Thymus (tissue), 11 donors: Measurements from ENCODE around the gene CACNA1G. TPM values are rescaled to one million over a fixed set of nuclear protein-coding genes. Genes with fewer than 3 reads are reported as not detected.

Source experiments
- DNase-seq, 9 donors: peaks; one replicate each; pipeline ENCODE4 v3.0.0-alpha.2; 2013; ENCODE audit warnings: low spot score in 9 of 9, low read depth in 6 of 9, missing footprints in 1 of 9
- H3K27ac ChIP-seq, 2 donors: one replicate each; pipeline ENCODE4 v1.5.1; 2013; ENCODE audit warnings: control low read depth in 1 of 2, low read depth in 1 of 2, low read length in 1 of 2, mild to moderate bottlenecking in 1 of 2, moderate library complexity in 1 of 2
- H3K27me3 ChIP-seq, 2 donors: one replicate each; pipeline ENCODE4 v1.5.1; 2013; ENCODE audit warnings: low read length in 1 of 2; ENCODE audit not compliant: control insufficient read depth in 2 of 2, insufficient read depth in 1 of 2
- H3K36me3 ChIP-seq, 2 donors: one replicate each; pipeline ENCODE4 v1.5.1; 2013; ENCODE audit warnings: low read length in 1 of 2, mild to moderate bottlenecking in 1 of 2, moderate library complexity in 1 of 2; ENCODE audit not compliant: control insufficient read depth in 2 of 2, insufficient read depth in 2 of 2
- H3K4me1 ChIP-seq, 2 donors: one replicate each; pipeline ENCODE4 v1.5.1; 2013; ENCODE audit warnings: low read length in 2 of 2; ENCODE audit not compliant: control insufficient read depth in 2 of 2, insufficient read depth in 2 of 2
- H3K4me3 ChIP-seq, 2 donors: one replicate each; pipeline ENCODE4 v1.5.1; 2013; ENCODE audit warnings: low read length in 2 of 2, control low read depth in 1 of 2, mild to moderate bottlenecking in 1 of 2
- H3K9me3 ChIP-seq, 2 donors: one replicate each; pipeline ENCODE4 v1.5.1; 2013; ENCODE audit warnings: low read length in 1 of 2, mild to moderate bottlenecking in 1 of 2; ENCODE audit not compliant: control insufficient read depth in 2 of 2, insufficient read depth in 1 of 2
- WGBS: extraction: QIAGEN DNeasy Blood & Tissue Kit; methylation state at CpG from one replicate; pipeline ENCODE4 v1.1.7; 2013; 5-methylcytosine and 5-hydroxymethylcytosine counted together
- polyA plus RNA-seq: library from polyadenylated mRNA; stranded (reverse); fragments of 200-250 nt; gene quantifications from one replicate; pipeline ENCODE4 v1.2.3, GENCODE V29; 2013
- total RNA-seq: library from RNA; stranded (reverse); fragments of 120-200 nt; gene quantifications from one replicate; pipeline ENCODE4 v1.2.4, GENCODE V29; 2013
- donor health status: healthy.

Gene CACNA1G
- total and polyA plus RNA-seq, 2 donors, result 0.27 to 0.38 TPM

- Histone ChIP-seq H3K4me1 (peaks cover 0 to 4% of the 10 kb centered on the region in 2 donors), H3K27me3 (peaks cover 0 to 24% of the 10 kb centered on the region in 2 donors), H3K36me3 (no peaks in the 10 kb centered on the region), H3K27ac (no peak overlapping the region), H3K9me3 (no peaks in the 10 kb centered on the region), H3K4me3 (no peak overlapping the region)
- no peak for DNase-seq
- 93% methylated on average over 9 of the region's 9 CpGs for WGBS
These were observed 26.1 kb downstream of the CACNA1G start for GRCh38 chr17:50586421-50587247.

GRCh38 chr17:50587571-50587970 is 27.1 kb downstream of the CACNA1G start:
- H3K27ac ChIP-seq, result no peak overlapping the region
- no peak for DNase-seq
- WGBS, result 98% methylated on average over 9 of the region's 9 CpGs

GRCh38 chr17:50588391-50589049 is 28.0 kb downstream of the CACNA1G start:
- WGBS, result 93% methylated on average over 18 of the region's 18 CpGs
- Histone ChIP-seq H3K36me3 (no peaks in the 10 kb centered on the region), H3K27me3 (peaks cover 0 to 27% of the 10 kb centered on the region in 2 donors), H3K27ac (no peak overlapping the region), H3K4me3 (no peak overlapping the region), H3K9me3 (no peaks in the 10 kb centered on the region), H3K4me1 (peaks cover 0 to 4% of the 10 kb centered on the region in 2 donors)
- DNase-seq, result no peak

More at GRCh38 chr17:50587571-50587970, 27.1 kb downstream of the CACNA1G start:
- H3K4me3 ChIP-seq, result no peak overlapping the region
- H3K27me3 ChIP-seq, result peaks cover 0 to 24% of the 10 kb centered on the region in 2 donors
- no peaks in the 10 kb centered on the region for H3K9me3 ChIP-seq
- H3K4me1 ChIP-seq, result peaks cover 0 to 4% of the 10 kb centered on the region in 2 donors
- no peaks in the 10 kb centered on the region for H3K36me3 ChIP-seq

- H3K4me3 ChIP-seq, result no peak overlapping the region
- H3K9me3 ChIP-seq, result no peaks in the 10 kb centered on the region
- DNase-seq, result no peak
- no peak overlapping the region for H3K27ac ChIP-seq
- WGBS, result 81% methylated on average over 10 of the region's 10 CpGs
- no peaks in the 10 kb centered on the region for H3K36me3 ChIP-seq
- peaks cover 0 to 4% of the 10 kb centered on the region in 2 donors for H3K4me1 ChIP-seq
- peaks cover 0 to 29% of the 10 kb centered on the region in 2 donors for H3K27me3 ChIP-seq
These were observed 28.7 kb downstream of the CACNA1G start for GRCh38 chr17:50589095-50589705.

GRCh38 chr17:50590946-50591737 is 30.6 kb downstream of the CACNA1G start:
- H3K9me3 ChIP-seq, result no peaks in the 10 kb centered on the region
- peaks cover 0 to 4% of the 10 kb centered on the region in 2 donors for H3K4me1 ChIP-seq
- 96% methylated on average over 24 of the region's 24 CpGs for WGBS
- no peaks in the 10 kb centered on the region for H3K36me3 ChIP-seq
- no peak overlapping the region for H3K27ac ChIP-seq
- H3K4me3 ChIP-seq, result no peak overlapping the region
- peaks cover 0 to 26% of the 10 kb centered on the region in 2 donors for H3K27me3 ChIP-seq
- no peak for DNase-seq

GRCh38 chr17:50593321-50593720 is 32.8 kb downstream of the CACNA1G start:
- no peaks in the 10 kb centered on the region for H3K36me3 ChIP-seq
- H3K4me3 ChIP-seq, result no peak overlapping the region
- no peak for DNase-seq
- no peaks in the 10 kb centered on the region for H3K9me3 ChIP-seq
- 76% methylated on average over 10 of the region's 10 CpGs for WGBS
- H3K27ac ChIP-seq, result no peak overlapping the region
- H3K4me1 ChIP-seq, result peaks cover 0 to 4% of the 10 kb centered on the region in 2 donors
- peaks cover 0 to 22% of the 10 kb centered on the region in 2 donors for H3K27me3 ChIP-seq

- Histone ChIP-seq H3K27ac (no peak overlapping the region), H3K4me1 (no peaks in the 10 kb centered on the region), H3K4me3 (no peak overlapping the region), H3K9me3 (no peaks in the 10 kb centered on the region), H3K27me3 (peaks cover 0 to 20% of the 10 kb centered on the region in 2 donors), H3K36me3 (no peaks in the 10 kb centered on the region)
- DNase-seq, result no peak
- WGBS, result 90% methylated on average over 11 of the region's 11 CpGs
These were observed 33.8 kb downstream of the CACNA1G start for GRCh38 chr17:50594128-50594823.

- Histone ChIP-seq H3K4me1 (no peaks in the 10 kb centered on the region), H3K36me3 (no peaks in the 10 kb centered on the region), H3K27ac (no peak overlapping the region), H3K9me3 (no peaks in the 10 kb centered on the region), H3K27me3 (peaks cover 0 to 20% of the 10 kb centered on the region in 2 donors), H3K4me3 (no peak overlapping the region)
- no peak for DNase-seq
- WGBS, result 95% methylated on average over 21 of the region's 21 CpGs
These were observed 34.4 kb downstream of the CACNA1G start for GRCh38 chr17:50594892-50595291.
